Measurements from ENCODE around the gene OCA2.

Gene OCA2

GRCh38 chr15:27817258-27817657, 281.9 kb downstream of the OCA2 start:
- no peak for DNase-seq (ENCODE audit: low spot score)

GRCh38 chr15:27816790-27817189, 282.3 kb downstream of the OCA2 start:
- DNase-seq (ENCODE audit: low spot score): no peak

GRCh38 chr15:27815035-27815434, 284.1 kb downstream of the OCA2 start:
- DNase-seq (ENCODE audit: low spot score): no peak

- DNase-seq (ENCODE audit: low spot score): no peak
These were observed 286.0 kb downstream of the OCA2 start for GRCh38 chr15:27813139-27813538.

GRCh38 chr15:27808182-27808581, 290.9 kb downstream of the OCA2 start:
- no peak for DNase-seq (ENCODE audit: low spot score)

- DNase-seq (ENCODE audit: low spot score): no peak
These were observed 291.8 kb downstream of the OCA2 start for GRCh38 chr15:27807335-27807734.

GRCh38 chr15:27806396-27806795, 292.7 kb downstream of the OCA2 start:
- DNase-seq (ENCODE audit: low spot score): no peak

GRCh38 chr15:27805261-27806220, 293.6 kb downstream of the OCA2 start:
- no peak for DNase-seq (ENCODE audit: low spot score)

GRCh38 chr15:27804569-27805260, 294.4 kb downstream of the OCA2 start:
- DNase-seq (ENCODE audit: low spot score): no peak

- no peak for DNase-seq (ENCODE audit: low spot score)
These were observed 300.3 kb downstream of the OCA2 start for GRCh38 chr15:27798807-27799206.

GRCh38 chr15:27797765-27798164, 301.4 kb downstream of the OCA2 start:
- DNase-seq (ENCODE audit: low spot score): no peak

GRCh38 chr15:27796405-27797320, 302.5 kb downstream of the OCA2 start:
- no peak for DNase-seq (ENCODE audit: low spot score)

GRCh38 chr15:27792756-27793264, 306.3 kb downstream of the OCA2 start:
- no peak for DNase-seq (ENCODE audit: low spot score)

GRCh38 chr15:27790270-27790669, 308.8 kb downstream of the OCA2 start:
- DNase-seq (ENCODE audit: low spot score): no peak

- DNase-seq (ENCODE audit: low spot score): no peak
These were observed 311.2 kb downstream of the OCA2 start for GRCh38 chr15:27787931-27788330.

- no peak for DNase-seq (ENCODE audit: low spot score)
These were observed 315.0 kb downstream of the OCA2 start for GRCh38 chr15:27784107-27784506.

- DNase-seq (ENCODE audit: low spot score): no peak
These were observed 315.4 kb downstream of the OCA2 start for GRCh38 chr15:27783678-27784077.

- DNase-seq (ENCODE audit: low spot score): no peak
These were observed 317.0 kb downstream of the OCA2 start for GRCh38 chr15:27782125-27782524.

GRCh38 chr15:27776501-27776900, 322.6 kb downstream of the OCA2 start:
- DNase-seq (ENCODE audit: low spot score): no peak

GRCh38 chr15:27774638-27775037, 324.5 kb downstream of the OCA2 start:
- no peak for DNase-seq (ENCODE audit: low spot score)

- no peak for DNase-seq (ENCODE audit: low spot score)
These were observed 324.9 kb downstream of the OCA2 start for GRCh38 chr15:27774191-27774590.

GRCh38 chr15:27771892-27772291, 327.2 kb downstream of the OCA2 start:
- no peak for DNase-seq (ENCODE audit: low spot score)
